Liver (tissue), 9 donors: Measurements from ENCODE around the gene PRR20G. TPM values are rescaled to one million over a fixed set of nuclear protein-coding genes. Genes with fewer than 3 reads are reported as not detected.

Experiments used
- DNase-seq: peaks from one replicate; pipeline ENCODE4 v3.0.0-alpha.2; 2017; ENCODE audit warnings: low spot score
- H3K27ac ChIP-seq, 2 donors: one replicate each; pipeline ENCODE4 v1.7.0; 2013; ENCODE audit warnings: inconsistent platforms in 2 of 2, low read length in 2 of 2, control low read depth in 1 of 2, low read depth in 1 of 2, mild to moderate bottlenecking in 1 of 2
- H3K27me3 ChIP-seq, 4 donors: one replicate each; pipeline versions ENCODE4 v1.6.1 to v1.7.0; 2013; ENCODE audit warnings: low read length in 3 of 4, inconsistent platforms in 1 of 4, mild to moderate bottlenecking in 1 of 4, moderate library complexity in 1 of 4; ENCODE audit not compliant: control insufficient read depth in 4 of 4, insufficient read depth in 4 of 4
- H3K36me3 ChIP-seq, 4 donors: one replicate each; pipeline versions ENCODE4 v1.6.1 to v1.7.0; 2013; ENCODE audit warnings: low read length in 3 of 4, mild to moderate bottlenecking in 3 of 4, low read depth in 1 of 4, moderate library complexity in 1 of 4; ENCODE audit not compliant: control insufficient read depth in 4 of 4, insufficient read depth in 3 of 4
- H3K4me1 ChIP-seq, 4 donors: one replicate each; pipeline versions ENCODE4 v1.6.1 to v1.7.0; 2013; ENCODE audit warnings: low read length in 3 of 4, mild to moderate bottlenecking in 3 of 4, moderate library complexity in 1 of 4; ENCODE audit not compliant: control insufficient read depth in 4 of 4, insufficient read depth in 4 of 4
- H3K4me3 ChIP-seq, 3 donors: one replicate each; pipeline versions ENCODE4 v1.6.1 to v1.7.0; 2013; ENCODE audit warnings: low read length in 3 of 3, control low read depth in 1 of 3, low read depth in 1 of 3, mild to moderate bottlenecking in 1 of 3
- H3K9ac ChIP-seq, 2 donors: one replicate each; pipeline ENCODE4 v1.7.0; 2013; ENCODE audit warnings: low read length in 2 of 2, mild to moderate bottlenecking in 2 of 2, moderate library complexity in 2 of 2, control low read depth in 1 of 2, low read depth in 1 of 2
- H3K9me3 ChIP-seq, 4 donors: one replicate each; pipeline versions ENCODE4 v1.6.1 to v1.7.0; 2013; ENCODE audit warnings: low read length in 3 of 4; ENCODE audit not compliant: control insufficient read depth in 4 of 4
- ATF3 ChIP-seq: IDR thresholded peaks from 2 replicates; pipeline ENCODE4 v1.6.1; 2016; ENCODE audit warnings: antibody characterized with exemption
- EGR1 ChIP-seq, 2 donors: IDR thresholded peaks; 2 replicates each; pipeline ENCODE4 v1.6.1; 2016 to 2018; ENCODE audit warnings: antibody characterized with exemption in 2 of 2, low read depth in 2 of 2
- FOXA1 ChIP-seq: IDR thresholded peaks from 2 replicates; pipeline ENCODE4 v1.6.1; 2016; ENCODE audit warnings: antibody characterized with exemption
- FOXA2 ChIP-seq: IDR thresholded peaks from 2 replicates; pipeline ENCODE4 v1.6.1; 2016; ENCODE audit warnings: antibody characterized with exemption
- GABPA ChIP-seq, 2 donors: IDR thresholded peaks in 1 of 2; conservative IDR thresholded peaks in 1 of 2; 2 replicates each; pipeline ENCODE4 v1.6.1; 2016; ENCODE audit warnings: antibody characterized with exemption in 2 of 2, mild to moderate bottlenecking in 1 of 2, moderate library complexity in 1 of 2
- HNF4A ChIP-seq, 2 donors: conservative IDR thresholded peaks; 2 replicates each; pipeline ENCODE4 v1.6.1; 2016; ENCODE audit warnings: antibody characterized with exemption in 2 of 2, mild to moderate bottlenecking in 2 of 2
- HNF4G ChIP-seq: IDR thresholded peaks from 2 replicates; pipeline ENCODE4 v1.6.1; 2016; ENCODE audit warnings: antibody characterized with exemption
- JUND ChIP-seq, 2 donors: IDR thresholded peaks; 2 replicates each; pipeline ENCODE4 v1.6.1; 2016; ENCODE audit warnings: antibody characterized with exemption in 2 of 2
- NR2F2 ChIP-seq: IDR thresholded peaks from 2 replicates; pipeline ENCODE4 v1.6.1; 2016; ENCODE audit warnings: antibody characterized with exemption
- RAD21 ChIP-seq, 2 donors: IDR thresholded peaks; 2 replicates each; pipeline ENCODE4 v1.6.1; 2016; ENCODE audit warnings: antibody characterized with exemption in 2 of 2, mild to moderate bottlenecking in 2 of 2
- REST ChIP-seq: IDR thresholded peaks from 2 replicates; pipeline ENCODE4 v1.6.1; 2016; ENCODE audit warnings: antibody characterized with exemption, mild to moderate bottlenecking
- RXRA ChIP-seq, 2 donors: IDR thresholded peaks; 2 replicates each; pipeline ENCODE4 v1.6.1; 2017 to 2018; ENCODE audit warnings: antibody characterized with exemption in 2 of 2, mild to moderate bottlenecking in 1 of 2
- SP1 ChIP-seq: IDR thresholded peaks from 2 replicates; pipeline ENCODE4 v1.6.1; 2018; ENCODE audit warnings: antibody characterized with exemption, mild to moderate bottlenecking
- TAF1 ChIP-seq: conservative IDR thresholded peaks from 2 replicates; pipeline ENCODE4 v1.6.1; 2016; ENCODE audit warnings: antibody characterized with exemption, mild to moderate bottlenecking
- YY1 ChIP-seq: IDR thresholded peaks from 2 replicates; pipeline ENCODE4 v1.6.1; 2016; ENCODE audit warnings: antibody characterized with exemption, mild to moderate bottlenecking
- WGBS: extraction: QIAGEN DNeasy Blood & Tissue Kit; methylation state at CpG from one replicate; pipeline ENCODE4 v1.1.7; 2013; 5-methylcytosine and 5-hydroxymethylcytosine counted together
- polyA plus RNA-seq, 2 donors: library from polyadenylated mRNA; stranded (reverse) in 1 of 2; unstranded in 1 of 2; fragments of 200-250 nt in 1 of 2; fragments of >200 nt in 1 of 2; fragmentation: Nextera tagmentation in 1 of 2; extraction: Ambion mirVana in 1 of 2; gene quantifications; one replicate each; pipeline versions ENCODE4 v1.2.1 to v1.2.3, GENCODE V29; 2013 to 2015
- total RNA-seq, 2 donors: library from RNA; depleted of rRNA; stranded (reverse); fragments of >200 nt; gene quantifications; one replicate each; pipeline ENCODE4 v1.2.3, GENCODE V29; 2014
- TF ChIP-seq, protein P1 (sequence below): IDR thresholded peaks from 2 replicates; pipeline ENCODE4 v1.6.1; 2016; ENCODE audit warnings: antibody characterized with exemption
- TF ChIP-seq, protein P2 (sequence below): fragments of 150-350 bp; IDR thresholded peaks from 2 replicates; pipeline ENCODE4 v1.5.1; 2017; ENCODE audit warnings: improper control_type of control experiment, low read depth, low read length; ENCODE audit not compliant: missing input control
- TF ChIP-seq, protein P3 (sequence below): IDR thresholded peaks from 2 replicates; pipeline ENCODE4 v1.6.1; 2016; ENCODE audit warnings: antibody characterized with exemption
- donor health status: healthy.
- donor health status: healthy.
- donor health status: healthy.
- donor health status: healthy.
- donor health status: healthy.

The PRR20G gene
- total and polyA plus RNA-seq, 4 donors, result not detected

DNA sequence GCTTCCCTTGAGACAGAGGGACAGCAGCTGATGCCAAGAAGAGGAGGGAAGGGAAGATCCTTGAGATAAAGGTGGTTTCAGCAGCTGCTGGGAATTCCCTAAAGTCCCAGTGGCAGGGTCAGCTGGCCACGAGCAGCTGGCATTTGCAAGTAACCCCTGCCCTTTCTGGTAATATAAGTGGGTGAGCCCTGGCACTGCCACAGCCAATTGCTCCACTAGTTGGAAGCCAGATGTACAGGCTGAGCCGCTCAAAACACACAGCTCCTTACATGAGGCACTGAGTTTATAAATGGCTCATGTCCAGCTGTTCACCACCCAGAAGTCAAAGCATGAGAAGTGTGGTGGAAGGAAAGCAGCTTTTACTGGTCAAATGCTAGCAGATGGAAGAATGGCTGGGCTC lies 35.4 kb downstream of the PRR20G start:
- Histone ChIP-seq H3K9me3 (peaks cover 0 to 5% (median 0%) of the 10 kb centered on the region in 4 donors), H3K4me3 (no peak overlapping the region), H3K4me1 (no peaks in the 10 kb centered on the region), H3K27me3 (peaks cover 0 to 2% (median 0%) of the 10 kb centered on the region in 4 donors), H3K36me3 (no peaks in the 10 kb centered on the region), H3K9ac (no peak overlapping the region), H3K27ac (no peak overlapping the region)
- no peak for TF ChIP-seq FOXA1
- no peak for TF ChIP-seq FOXA2
- TF ChIP-seq HNF4G, result no peak
- TF ChIP-seq RAD21 (IDR thresholded peaks at IDR 0.05), result no peak
- no peak for TF ChIP-seq TAF1
- TF ChIP-seq SP1, result no peak
- TF ChIP-seq EGR1 (IDR thresholded peaks at IDR 0.05; ENCODE audit: low read depth in 2 of 2), result no peak
- TF ChIP-seq, protein P1, sequence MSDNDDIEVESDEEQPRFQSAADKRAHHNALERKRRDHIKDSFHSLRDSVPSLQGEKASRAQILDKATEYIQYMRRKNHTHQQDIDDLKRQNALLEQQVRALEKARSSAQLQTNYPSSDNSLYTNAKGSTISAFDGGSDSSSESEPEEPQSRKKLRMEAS, result no peak
- no peak for TF ChIP-seq HNF4A (conservative IDR thresholded peaks at IDR 0.05)
- TF ChIP-seq YY1, result no peak
- TF ChIP-seq, protein P2, sequence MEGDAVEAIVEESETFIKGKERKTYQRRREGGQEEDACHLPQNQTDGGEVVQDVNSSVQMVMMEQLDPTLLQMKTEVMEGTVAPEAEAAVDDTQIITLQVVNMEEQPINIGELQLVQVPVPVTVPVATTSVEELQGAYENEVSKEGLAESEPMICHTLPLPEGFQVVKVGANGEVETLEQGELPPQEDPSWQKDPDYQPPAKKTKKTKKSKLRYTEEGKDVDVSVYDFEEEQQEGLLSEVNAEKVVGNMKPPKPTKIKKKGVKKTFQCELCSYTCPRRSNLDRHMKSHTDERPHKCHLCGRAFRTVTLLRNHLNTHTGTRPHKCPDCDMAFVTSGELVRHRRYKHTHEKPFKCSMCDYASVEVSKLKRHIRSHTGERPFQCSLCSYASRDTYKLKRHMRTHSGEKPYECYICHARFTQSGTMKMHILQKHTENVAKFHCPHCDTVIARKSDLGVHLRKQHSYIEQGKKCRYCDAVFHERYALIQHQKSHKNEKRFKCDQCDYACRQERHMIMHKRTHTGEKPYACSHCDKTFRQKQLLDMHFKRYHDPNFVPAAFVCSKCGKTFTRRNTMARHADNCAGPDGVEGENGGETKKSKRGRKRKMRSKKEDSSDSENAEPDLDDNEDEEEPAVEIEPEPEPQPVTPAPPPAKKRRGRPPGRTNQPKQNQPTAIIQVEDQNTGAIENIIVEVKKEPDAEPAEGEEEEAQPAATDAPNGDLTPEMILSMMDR, result no peak
- TF ChIP-seq, protein P3, sequence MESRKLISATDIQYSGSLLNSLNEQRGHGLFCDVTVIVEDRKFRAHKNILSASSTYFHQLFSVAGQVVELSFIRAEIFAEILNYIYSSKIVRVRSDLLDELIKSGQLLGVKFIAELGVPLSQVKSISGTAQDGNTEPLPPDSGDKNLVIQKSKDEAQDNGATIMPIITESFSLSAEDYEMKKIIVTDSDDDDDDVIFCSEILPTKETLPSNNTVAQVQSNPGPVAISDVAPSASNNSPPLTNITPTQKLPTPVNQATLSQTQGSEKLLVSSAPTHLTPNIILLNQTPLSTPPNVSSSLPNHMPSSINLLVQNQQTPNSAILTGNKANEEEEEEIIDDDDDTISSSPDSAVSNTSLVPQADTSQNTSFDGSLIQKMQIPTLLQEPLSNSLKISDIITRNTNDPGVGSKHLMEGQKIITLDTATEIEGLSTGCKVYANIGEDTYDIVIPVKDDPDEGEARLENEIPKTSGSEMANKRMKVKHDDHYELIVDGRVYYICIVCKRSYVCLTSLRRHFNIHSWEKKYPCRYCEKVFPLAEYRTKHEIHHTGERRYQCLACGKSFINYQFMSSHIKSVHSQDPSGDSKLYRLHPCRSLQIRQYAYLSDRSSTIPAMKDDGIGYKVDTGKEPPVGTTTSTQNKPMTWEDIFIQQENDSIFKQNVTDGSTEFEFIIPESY, result no peak
- TF ChIP-seq REST, result no peak
- no peak for TF ChIP-seq NR2F2
- TF ChIP-seq ATF3, result no peak
- TF ChIP-seq JUND (IDR thresholded peaks at IDR 0.05), result no peak
- no peak for TF ChIP-seq GABPA (IDR thresholded peaks at IDR 0.05 in 1 of 2, conservative IDR thresholded peaks at IDR 0.05 in 1 of 2)
- no peak for TF ChIP-seq RXRA (IDR thresholded peaks at IDR 0.05)
- DNase-seq, result no peak
- WGBS, result 52% methylated on average over 2 of the region's 2 CpGs
